Measurements from ENCODE around the gene PHF21B. TPM values are rescaled to one million over a fixed set of nuclear protein-coding genes. Genes with fewer than 3 reads are reported as not detected.

Gene PHF21B
- total RNA-seq, 1 donor from 2014 or later, result 19.0 TPM

- peaks cover 3% of the 10 kb centered on the region for H3K36me3 Mint-ChIP-seq
- no peak for TF ChIP-seq CTCF (conservative IDR thresholded peaks at IDR 0.05)
- peaks cover 8% of the 10 kb centered on the region for H3K27me3 Mint-ChIP-seq
- H3K4me3 Mint-ChIP-seq, result no peak overlapping the region
- no peaks in the 10 kb centered on the region for H3K9me3 Mint-ChIP-seq
- H3K4me1 Mint-ChIP-seq (ENCODE audit: unreplicated experiment), result peaks cover 17% of the 10 kb centered on the region
- DNase-seq (ENCODE audit: extremely low spot score, unreplicated experiment), result no peak
- H3K27ac Mint-ChIP-seq, result no peak overlapping the region
Measured at GRCh38 chr22:44952863-44953746, 56.7 kb downstream of the PHF21B start.

DNA sequence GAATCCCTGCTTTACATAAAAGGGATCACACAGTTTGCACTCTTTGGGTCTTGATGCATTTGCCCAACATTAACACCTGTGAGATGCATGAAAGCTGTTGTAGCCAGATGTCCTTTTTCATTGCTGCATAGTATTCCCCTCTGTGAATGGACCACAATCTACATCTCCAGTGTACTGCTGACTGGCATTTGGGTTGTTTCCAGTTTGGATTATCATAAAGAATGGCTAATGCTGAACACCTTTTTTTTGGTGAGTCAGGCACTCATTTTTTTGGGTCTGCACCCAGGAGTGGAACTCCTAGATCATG, 58.3 kb downstream of the PHF21B start:
- H3K27ac Mint-ChIP-seq, result no peak overlapping the region
- H3K9me3 Mint-ChIP-seq, result no peaks in the 10 kb centered on the region
- peaks cover 3% of the 10 kb centered on the region for H3K36me3 Mint-ChIP-seq
- H3K4me1 Mint-ChIP-seq (ENCODE audit: unreplicated experiment), result peaks cover 7% of the 10 kb centered on the region
- DNase-seq (ENCODE audit: extremely low spot score, unreplicated experiment), result no peak
- no peak for TF ChIP-seq CTCF (conservative IDR thresholded peaks at IDR 0.05)
- H3K4me3 Mint-ChIP-seq, result no peak overlapping the region
- H3K27me3 Mint-ChIP-seq, result peaks cover 4% of the 10 kb centered on the region

DNA sequence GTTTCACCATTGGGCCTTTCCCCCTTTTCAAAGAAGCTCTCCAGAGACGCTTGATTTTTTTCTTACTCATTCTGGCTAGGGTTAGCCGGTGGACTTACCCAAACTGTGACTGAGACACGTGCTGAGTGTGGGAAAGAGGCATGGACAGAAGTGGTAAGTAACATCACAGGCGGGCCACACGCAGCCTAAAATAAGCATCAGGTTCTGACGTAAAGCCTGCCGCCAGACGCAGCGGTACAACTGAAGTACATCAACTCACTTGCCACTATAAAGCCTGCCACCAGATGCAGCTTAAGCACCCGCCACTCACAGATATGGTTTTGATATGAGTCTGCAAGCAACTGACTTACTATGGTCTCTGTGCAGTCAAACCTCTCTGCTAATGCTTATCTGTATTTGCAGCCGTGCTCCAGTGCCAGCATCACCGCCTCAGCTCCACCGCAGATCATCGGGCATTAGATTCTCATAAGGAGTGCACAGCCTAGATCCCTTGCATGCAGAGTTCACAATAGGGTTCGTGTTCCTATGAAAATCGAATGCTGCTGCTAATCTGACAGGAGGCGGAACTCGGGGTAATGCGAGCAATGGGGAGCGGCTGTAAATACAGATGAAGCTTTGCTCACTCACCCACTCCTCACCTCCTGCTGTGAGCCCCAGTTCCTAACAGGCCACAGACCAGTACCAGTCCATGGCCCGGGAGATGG, 58.8 kb downstream of the PHF21B start:
- no peak overlapping the region for H3K4me3 Mint-ChIP-seq
- no peak overlapping the region for H3K27ac Mint-ChIP-seq
- H3K9me3 Mint-ChIP-seq, result no peaks in the 10 kb centered on the region
- H3K36me3 Mint-ChIP-seq, result peaks cover 3% of the 10 kb centered on the region
- H3K27me3 Mint-ChIP-seq, result peaks cover 4% of the 10 kb centered on the region
- H3K4me1 Mint-ChIP-seq (ENCODE audit: unreplicated experiment), result peaks cover 7% of the 10 kb centered on the region
- DNase-seq (ENCODE audit: extremely low spot score, unreplicated experiment), result no peak
- no peak for TF ChIP-seq CTCF (conservative IDR thresholded peaks at IDR 0.05)

GRCh38 chr22:44947846-44948245, 62.0 kb downstream of the PHF21B start:
- no peak overlapping the region for H3K4me3 Mint-ChIP-seq
- H3K27ac Mint-ChIP-seq, result no peak overlapping the region
- no peaks in the 10 kb centered on the region for H3K4me1 Mint-ChIP-seq (ENCODE audit: unreplicated experiment)
- H3K9me3 Mint-ChIP-seq, result no peaks in the 10 kb centered on the region
- no peaks in the 10 kb centered on the region for H3K27me3 Mint-ChIP-seq
- peaks cover 3% of the 10 kb centered on the region for H3K36me3 Mint-ChIP-seq
- no peak for TF ChIP-seq CTCF (conservative IDR thresholded peaks at IDR 0.05)
- DNase-seq (ENCODE audit: extremely low spot score, unreplicated experiment), result no peak

GRCh38 chr22:44947049-44947448, 62.8 kb downstream of the PHF21B start:
- no peak for TF ChIP-seq CTCF (conservative IDR thresholded peaks at IDR 0.05)
- Mint-ChIP-seq H3K9me3 (no peaks in the 10 kb centered on the region), H3K27me3 (no peaks in the 10 kb centered on the region), H3K27ac (no peak overlapping the region), H3K4me3 (no peak overlapping the region), H3K36me3 (peaks cover 3% of the 10 kb centered on the region), H3K4me1 (ENCODE audit: unreplicated experiment) (no peaks in the 10 kb centered on the region)
- no peak for DNase-seq (ENCODE audit: extremely low spot score, unreplicated experiment)
